DMS53 treated with DMSO at 0.1 percent for 48 hours (cell line): ENCODE data around the gene EPHA2.
"Not testable (repeated sequence)": the region's sequence is repeated elsewhere in the genome, so short reads cannot be mapped to it uniquely, and the experiment has no call there.

ENCODE experiments used
- DNase-seq: peaks from one replicate; lab custom pipeline; 2025; ENCODE audit not compliant: unreplicated experiment; lab: John Stamatoyannopoulos, UW

Gene EPHA2

GRCh38 chr1:16155537-16156410, at the start of gene EPHA2:
Gene EPHA2 (minus strand): TSS chr1:16156069. CDS start chr1:16155932, 137 bp downstream.
- peak; percentile 25 for DNase-seq

DNA sequence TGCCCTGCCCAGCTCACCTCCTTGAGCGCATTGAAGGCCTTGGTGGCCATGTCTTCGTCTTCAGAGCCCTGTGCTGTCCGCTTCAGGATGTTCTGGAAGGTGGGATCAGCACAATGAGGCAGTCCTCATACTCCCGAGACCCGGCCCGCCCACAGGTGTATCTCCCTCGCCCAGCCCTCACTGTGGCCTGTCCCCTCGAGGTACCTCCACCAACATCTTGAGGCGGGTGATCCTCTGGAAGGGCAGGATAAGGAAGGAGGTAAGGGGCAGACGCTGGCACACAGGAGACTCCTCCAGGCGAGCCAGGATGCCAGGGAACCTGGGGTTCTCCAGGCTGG, 49.4 kb upstream of the EPHA2 start:
- DNase-seq = no peak

- DNase-seq = no peak
These were observed 48.9 kb upstream of the EPHA2 start for GRCh38 chr1:16204634-16205333.

DNA sequence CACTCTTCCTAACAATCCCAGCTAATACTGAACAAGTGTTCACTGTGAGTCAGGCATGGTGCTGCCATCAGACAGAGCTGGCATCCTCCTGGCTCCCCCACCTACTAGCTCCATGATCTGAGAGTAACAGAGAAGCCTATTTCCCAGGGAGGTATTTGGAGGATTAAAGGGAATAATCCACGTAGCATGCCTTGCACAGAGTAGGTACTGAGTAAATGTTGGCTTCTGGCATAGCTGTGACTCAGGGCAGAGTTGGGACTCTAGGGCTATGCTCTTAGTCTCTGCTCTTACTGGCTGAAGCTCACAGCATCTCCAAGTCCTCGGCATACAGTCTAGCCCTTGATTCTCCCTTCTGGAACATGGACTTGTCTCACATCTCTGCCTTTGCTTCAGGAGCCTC, 48.3 kb upstream of the EPHA2 start:
- no peak for DNase-seq

DNA sequence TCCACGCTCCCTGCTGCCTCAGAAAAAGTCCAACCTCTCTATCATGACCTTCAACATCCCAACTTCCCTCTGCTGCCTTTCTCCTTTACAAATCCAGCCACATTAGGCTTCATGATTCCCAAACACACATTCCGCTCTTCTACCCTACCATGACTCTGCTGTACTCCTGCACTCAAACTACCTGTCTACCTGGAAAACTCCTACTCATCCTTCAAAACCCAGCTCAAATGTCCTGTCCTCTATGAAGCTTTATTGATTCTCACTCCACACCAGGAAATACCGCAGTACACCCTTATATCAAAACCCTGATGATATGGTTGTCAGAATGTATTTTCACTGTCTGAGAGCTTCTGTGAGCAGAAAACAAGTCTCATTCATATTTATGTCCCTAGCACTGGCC, 47.7 kb upstream of the EPHA2 start:
- DNase-seq = no peak

- no peak for DNase-seq
These were observed 46.7 kb upstream of the EPHA2 start for GRCh38 chr1:16202281-16203210.

GRCh38 chr1:16199700-16200099, 43.8 kb upstream of the EPHA2 start:
- DNase-seq = no peak

DNA sequence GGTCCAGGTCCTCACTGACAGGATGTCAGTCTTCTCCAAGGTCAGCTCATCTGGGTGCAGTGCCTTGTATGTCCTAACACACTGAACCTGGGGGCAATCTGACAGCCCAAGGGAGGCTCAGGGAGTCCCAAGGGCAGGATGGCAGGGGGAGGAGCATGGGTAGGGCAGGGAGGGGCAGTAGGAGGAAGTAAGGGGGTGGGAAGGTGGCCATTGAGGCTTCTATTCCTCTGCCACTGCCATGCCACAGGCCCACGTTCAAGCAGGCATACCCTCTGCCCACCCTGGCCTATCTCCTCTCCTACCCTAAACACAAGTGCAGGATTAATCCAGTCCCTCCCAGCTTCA, 43.3 kb upstream of the EPHA2 start:
- DNase-seq = no peak

DNA sequence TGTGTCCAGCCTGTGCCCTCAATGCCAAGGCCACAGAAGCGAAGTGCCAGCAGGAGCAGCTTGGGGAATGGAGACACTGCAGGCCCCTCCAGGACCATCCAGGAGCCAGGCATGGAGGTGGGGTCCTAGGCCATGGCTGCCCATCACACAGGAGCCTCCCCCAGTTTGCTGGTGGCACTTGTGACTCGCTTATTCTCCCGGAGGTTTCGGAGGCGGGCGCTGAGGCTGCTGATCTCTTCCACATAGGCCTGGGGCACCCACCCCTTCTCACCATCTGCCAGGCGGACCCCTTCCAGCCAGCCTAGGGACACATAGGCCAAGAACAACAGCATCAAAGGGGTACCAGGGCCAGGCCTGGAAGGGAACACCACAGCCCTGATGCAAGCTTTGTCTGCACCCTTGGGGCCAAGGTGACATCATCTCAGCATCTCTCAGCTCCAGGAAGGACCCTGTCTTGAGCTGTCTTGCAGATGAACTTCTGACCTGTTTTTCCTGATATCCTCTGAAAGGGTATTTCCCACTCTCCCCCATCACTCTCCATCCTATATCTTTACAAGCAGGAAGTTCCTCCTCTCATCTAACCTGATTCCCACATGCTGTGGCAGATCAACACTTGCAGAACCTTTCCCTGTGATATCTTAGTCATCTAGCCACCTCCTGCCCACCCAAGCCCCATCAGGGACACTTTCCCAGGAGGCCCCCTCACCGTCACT, 42.7 kb upstream of the EPHA2 start:
- DNase-seq = no peak

DNA sequence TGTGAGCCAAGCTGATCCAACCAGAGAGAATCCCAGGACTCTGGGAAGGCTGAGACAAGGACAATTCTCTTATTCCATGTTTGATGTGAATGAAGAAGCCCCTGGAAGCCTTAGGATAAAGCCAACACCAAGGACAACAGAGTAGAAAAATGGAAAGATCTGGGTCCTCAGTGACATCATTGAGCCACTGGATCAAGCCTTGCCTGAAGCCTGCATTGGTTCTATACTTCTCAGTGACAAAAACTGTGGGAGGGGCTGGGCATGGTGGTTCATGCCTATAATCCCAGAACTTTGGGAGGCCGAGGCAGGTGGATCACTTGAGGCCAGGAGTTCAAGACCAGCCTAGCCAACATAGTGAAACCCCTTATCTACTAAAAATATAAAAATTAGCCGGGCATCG, 41.0 kb upstream of the EPHA2 start:
- no peak for DNase-seq

GRCh38 chr1:16196139-16196538, 40.3 kb upstream of the EPHA2 start:
- DNase-seq = not testable (repeated sequence)

GRCh38 chr1:16195518-16195905, 39.6 kb upstream of the EPHA2 start:
- no peak for DNase-seq

DNA sequence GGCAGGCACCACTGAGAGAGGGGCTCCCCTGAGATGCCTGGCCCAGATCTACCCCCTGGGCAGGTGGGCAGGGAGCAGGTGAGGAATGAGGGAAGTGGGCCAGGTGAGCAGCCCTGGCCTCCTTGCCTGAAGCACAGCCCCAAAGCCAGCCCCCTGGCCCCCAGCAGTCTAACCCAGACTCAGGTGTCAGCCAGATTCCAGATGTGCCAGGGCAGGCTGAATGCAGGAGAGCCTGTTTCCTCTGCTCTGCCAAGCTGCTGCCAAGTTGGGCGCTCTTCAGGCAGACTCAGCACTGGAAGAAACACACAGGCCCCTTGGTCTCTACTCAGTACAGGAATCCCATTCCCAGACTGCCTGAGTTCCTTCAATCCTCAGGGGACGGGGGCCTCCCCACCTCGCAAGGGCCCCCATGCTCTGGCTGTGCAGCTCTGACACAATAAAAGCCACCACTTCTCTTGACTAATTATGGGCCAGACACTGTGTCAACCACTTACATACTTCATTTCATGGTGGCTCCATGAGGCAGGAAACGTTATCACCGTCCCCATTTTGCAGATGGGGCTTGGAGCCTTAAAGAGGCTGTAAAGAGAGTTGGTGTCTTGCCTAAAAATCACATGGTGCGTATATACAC, 36.2 kb upstream of the EPHA2 start:
- no peak for DNase-seq

DNA sequence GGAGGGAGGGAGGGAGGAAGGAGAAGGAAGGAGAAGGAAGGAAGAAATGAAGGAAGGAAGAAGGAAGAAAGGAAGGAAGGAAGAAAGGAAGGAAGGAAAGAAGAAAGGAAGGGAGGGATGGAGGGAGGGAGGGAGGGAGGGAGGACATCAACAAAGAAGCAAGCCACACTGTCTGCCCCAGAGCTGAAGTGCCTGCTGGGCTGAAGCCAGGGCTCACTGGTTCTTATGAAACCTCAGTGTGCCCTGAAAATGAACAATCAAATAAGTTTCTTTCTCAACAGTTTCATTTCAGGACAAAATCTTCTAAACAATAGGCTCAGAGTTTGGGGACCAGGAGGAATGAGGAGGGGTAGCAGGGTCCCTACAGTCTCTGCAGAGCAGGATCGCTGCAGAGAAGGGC, 35.4 kb upstream of the EPHA2 start:
- no peak for DNase-seq

GRCh38 chr1:16189921-16190621, 34.2 kb upstream of the EPHA2 start:
- peak; percentile 45 for DNase-seq

GRCh38 chr1:16189003-16189402, 33.1 kb upstream of the EPHA2 start:
- no peak for DNase-seq

GRCh38 chr1:16187748-16188401, 32.0 kb upstream of the EPHA2 start:
- DNase-seq = peak; percentile 61

DNA sequence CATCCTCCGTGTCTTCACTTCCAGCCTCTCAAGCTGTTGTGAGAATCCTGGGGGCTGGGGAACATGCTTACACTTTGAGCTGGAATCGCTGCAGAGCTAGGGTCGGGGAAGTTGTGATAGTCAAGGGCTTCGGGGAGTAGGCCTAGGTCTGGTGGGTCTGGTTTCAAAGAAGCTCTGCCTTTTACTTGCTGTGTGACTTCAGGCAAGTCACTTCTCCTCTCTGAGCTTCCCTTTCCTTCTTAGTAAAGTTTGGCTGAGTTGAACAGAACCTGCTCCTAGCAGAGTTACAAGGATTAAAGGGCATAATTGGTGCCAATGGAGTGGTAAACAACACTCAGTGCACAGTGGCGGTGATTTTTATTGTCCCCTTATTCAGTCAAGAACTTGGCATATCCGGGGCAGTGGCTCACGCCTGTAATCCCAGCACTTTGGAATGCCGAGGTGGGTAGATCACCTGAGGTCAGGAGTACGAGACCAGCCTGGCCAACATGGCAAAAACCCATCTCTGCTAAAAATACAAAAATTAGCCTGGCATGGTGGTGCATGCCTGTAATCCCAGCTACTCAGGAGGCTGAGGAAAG, 30.9 kb upstream of the EPHA2 start:
- no peak for DNase-seq
